HepG2 (cell line): ENCODE data around the gene GMNN. TPM values are rescaled to one million over a fixed set of nuclear protein-coding genes. Genes with fewer than 3 reads are reported as not detected.

ENCODE experiments used
- ATAC-seq: fragments of 200-7000 bp; cut with Tn5 transposase; 3 replicates; pipeline ENCODE4 v1.9.1; 2020; ENCODE audit warnings: mild to moderate bottlenecking, moderate library complexity
- Bru-seq: library from RNA; stranded (reverse); fragments of 400-500 nt; gene quantifications from one replicate; lab custom pipeline; 2021; lab: Mats Ljungman, UMichigan
- BruChase-seq, 2 experiments: library from RNA; stranded (reverse); fragments of 400-500 nt; gene quantifications; one replicate each; lab custom pipeline; 2021; lab: Mats Ljungman, UMichigan
- BruUV-seq: library from RNA; stranded (reverse); fragments of 400-500 nt; replicated peaks from 2 replicates; lab custom pipeline; 2021; lab: Mats Ljungman, UMichigan
- CTCF ChIA-PET: fragments of 300-600 bp; formaldehyde crosslinking; extraction: SDS; loops from one replicate; lab custom pipeline; 2021; ENCODE audit warnings: low total read pairs, inconsistent platforms, low intra/inter-chr PET ratio; lab: Yijun Ruan, JAX
- POLR2A ChIA-PET: fragments of 350-600 bp; sonication (Branson Sonifier 250); formaldehyde crosslinking; loops from one replicate; lab custom pipeline; 2020; ENCODE audit warnings: antibody characterized with exemption, inconsistent platforms; lab: Yijun Ruan, JAX
- DNase-seq: peaks from one replicate; pipeline ENCODE4 v3.0.0-alpha.2; 2015; ENCODE audit warnings: low spot score
- FAIRE-seq: peaks from 3 replicates; lab custom pipeline; 2011; peaks lifted over from hg19 to GRCh38; lab: Jason Lieb, UNC
- H2AFZ ChIP-seq: one replicate; pipeline ENCODE4 v1.6.1; 2011; ENCODE audit warnings: low read length, inconsistent platforms
- H3K27ac ChIP-seq: fragments of 300-600 bp; 3 replicates; pipeline ENCODE4 v1.8.0; 2011; ENCODE audit warnings: mixed run types, mild to moderate bottlenecking, mixed read lengths, low read length, inconsistent platforms; ENCODE audit not compliant: insufficient read depth; ENCODE audit errors: extremely low read length
- H3K27me3 ChIP-seq, 2 experiments: fragments of 200-600 bp in 1 of 2; 2 replicates in 1 of 2; 3 replicates in 1 of 2; pipeline versions ENCODE4 v1.6.0 to v1.8.0; 2011; ENCODE audit warnings: low read length in 2 of 2, mild to moderate bottlenecking in 2 of 2, moderate library complexity in 2 of 2, inconsistent platforms in 1 of 2; ENCODE audit not compliant: insufficient read depth in 2 of 2, control insufficient read depth in 1 of 2
- H3K36me3 ChIP-seq, 2 experiments: fragments of 200-600 bp in 1 of 2; replicated peaks in 1 of 2; 2 replicates in 1 of 2; 3 replicates in 1 of 2; pipeline versions ENCODE4 v1.5.1 to v1.8.0; 2011; ENCODE audit warnings: low read length in 2 of 2, inconsistent platforms in 1 of 2; ENCODE audit not compliant: insufficient read depth in 2 of 2, control insufficient read depth in 1 of 2
- H3K4me1 ChIP-seq: 2 replicates; pipeline ENCODE4 v1.5.1; 2012; ENCODE audit warnings: low read length, inconsistent platforms; ENCODE audit not compliant: insufficient read depth
- H3K4me2 ChIP-seq: 2 replicates; pipeline ENCODE4 v1.6.0; 2011; ENCODE audit warnings: low read depth, low read length, inconsistent platforms
- H3K4me3 ChIP-seq, 3 experiments: fragments of 200-600 bp in 1 of 3; sonication (generic), shearing (Covaris generic) in 1 of 3; replicated peaks in 1 of 3; 2 replicates each; pipeline ENCODE4 v1.5.1; 2011 to 2016; ENCODE audit warnings: low read length in 3 of 3, inconsistent platforms in 2 of 3, low read depth in 2 of 3, mild to moderate bottlenecking in 2 of 3, control low read depth in 1 of 3, mixed read lengths in 1 of 3; ENCODE audit not compliant: insufficient read depth in 1 of 3
- H3K79me2 ChIP-seq: one replicate; pipeline ENCODE4 v1.6.1; 2011; ENCODE audit warnings: low read length, inconsistent platforms; ENCODE audit not compliant: insufficient read depth
- H3K9ac ChIP-seq: 2 replicates; pipeline ENCODE4 v1.6.0; 2011; ENCODE audit warnings: mild to moderate bottlenecking, low read depth, low read length, inconsistent platforms; ENCODE audit not compliant: insufficient read depth
- H3K9me3 ChIP-seq: 2 replicates; pipeline ENCODE4 v1.5.1; 2012; ENCODE audit warnings: mild to moderate bottlenecking, low read length
- H4K20me1 ChIP-seq: 2 replicates; pipeline ENCODE4 v1.6.0; 2011; ENCODE audit warnings: inconsistent platforms, mild to moderate bottlenecking, low read length, moderate library complexity; ENCODE audit not compliant: insufficient read depth
- SAFB2 ChIP-seq: sonication (generic); formaldehyde crosslinking; IDR thresholded peaks from 2 replicates; pipeline ENCODE4 v1.5.1; 2020; ENCODE audit warnings: missing genetic modification reagents, low read depth, mild to moderate bottlenecking, borderline replicate concordance
- SIX4 ChIP-seq: sonication (generic); formaldehyde crosslinking; IDR thresholded peaks from 2 replicates; pipeline ENCODE4 v1.4.0; 2020; ENCODE audit warnings: missing genetic modification reagents
- THYN1 ChIP-seq: sonication (generic); formaldehyde crosslinking; IDR thresholded peaks from 2 replicates; pipeline ENCODE4 v1.8.1; 2023; ENCODE audit warnings: low read depth, mild to moderate bottlenecking, moderate library complexity, missing genetic modification reagents, borderline replicate concordance
- XRCC5 ChIP-seq: fragments of 200-400 bp; formaldehyde crosslinking; optimal IDR thresholded peaks from 2 replicates; pipeline ENCODE3; 2017; ENCODE audit warnings: mild to moderate bottlenecking, low read length
- ZMYM2 ChIP-seq: sonication (generic); formaldehyde crosslinking; IDR thresholded peaks from 2 replicates; pipeline ENCODE4 v1.8.0; 2022; ENCODE audit warnings: mild to moderate bottlenecking, missing genetic modification reagents
- ZNF326 ChIP-seq: sonication (generic); formaldehyde crosslinking; IDR thresholded peaks from 2 replicates; pipeline ENCODE4 v1.4.0; 2020; ENCODE audit warnings: missing genetic modification reagents, borderline replicate concordance
- ZNF431 ChIP-seq: sonication (generic); formaldehyde crosslinking; IDR thresholded peaks from 2 replicates; pipeline ENCODE4 v1.9.0; 2022; ENCODE audit warnings: missing genetic modification reagents, low read depth, mild to moderate bottlenecking, borderline replicate concordance
- ZNF747 ChIP-seq: sonication (generic); formaldehyde crosslinking; IDR thresholded peaks from 2 replicates; pipeline ENCODE4 v1.8.1; 2023; ENCODE audit warnings: missing genetic modification reagents, mild to moderate bottlenecking, borderline replicate concordance
- ZSCAN21 ChIP-seq: sonication (generic); formaldehyde crosslinking; IDR thresholded peaks from 2 replicates; pipeline ENCODE4 v1.8.0; 2022; ENCODE audit warnings: mild to moderate bottlenecking, missing genetic modification reagents, moderate library complexity, borderline replicate concordance
- WGBS: methylation state at CpG from one replicate; pipeline ENCODE4 v1.1.6; 2017; ENCODE audit warnings: low lambda C conversion rate; 5-methylcytosine and 5-hydroxymethylcytosine counted together
- in situ Hi-C: cut with HindIII; loops from 2 replicates; pipeline ENCODE4 v1.10.0; 2017; ENCODE audit warnings: low pct_unique_long_range_greater_than_20kb; ENCODE audit not compliant: extremely low pct_ligation_motif_present
- intact Hi-C: fragments of 100-400 bp; cut with micrococcal nuclease; formaldehyde crosslinking; loops from one replicate; pipeline ENCODE4 v1.10.0; 2022; ENCODE audit not compliant: unreplicated experiment
- long read RNA-seq, 2 experiments: library from RNA in 1 of 2; library from polyadenylated mRNA in 1 of 2; stranded (forward) in 1 of 2; unstranded in 1 of 2; transcript quantifications; one replicate each; pipeline ENCODE4 v2.0.0, GENCODE V29; 2019 to 2022
- polyA minus RNA-seq, 3 experiments: library from RNA; depleted of rRNA, polyadenylated mRNA; stranded (reverse); fragments of >200 nt; gene quantifications; 2 replicates each; pipeline ENCODE4 v1.2.3, GENCODE V29; 2011; ENCODE audit warnings: low replicate concordance in 1 of 3
- polyA plus RNA-seq, 8 experiments: library from polyadenylated mRNA; depleted of rRNA in 3 of 8; stranded (reverse) in 7 of 8; unstranded in 1 of 8; fragments of >200 nt; fragmentation: Illumina TruSeq in 4 of 8; extraction: Trizol in 4 of 8; gene quantifications; 2 replicates each; pipeline versions ENCODE4 v1.2.1 to v1.2.3, GENCODE V29; 2011 to 2016; ENCODE audit warnings: low read depth in 4 of 8, missing spikeins in 1 of 8, mixed read lengths in 1 of 8; ENCODE audit not compliant: insufficient read depth in 1 of 8
- total RNA-seq, 5 experiments: library from RNA; depleted of rRNA; stranded (reverse); fragments of >200 nt; fragmentation: Illumina TruSeq; extraction: Trizol; gene quantifications; 2 replicates each; pipeline ENCODE4 v1.2.3, GENCODE V29; 2016; ENCODE audit warnings: low read depth in 1 of 5
- TF ChIP-seq, protein P1 (sequence below): sonication (generic); formaldehyde crosslinking; IDR thresholded peaks from 2 replicates; pipeline ENCODE4 v1.4.0; 2020; ENCODE audit warnings: missing genetic modification reagents
- TF ChIP-seq, protein P2 (sequence below): sonication (generic); formaldehyde crosslinking; IDR thresholded peaks from 2 replicates; pipeline ENCODE4 v1.9.0; 2021; ENCODE audit warnings: missing genetic modification reagents, mild to moderate bottlenecking, borderline replicate concordance

GMNN gene
- 154 and 228 TPM in 2 replicates for total RNA-seq (2016; rRNA removed; fragmentation: Illumina TruSeq; extraction: Trizol)
- 56.6 and 64.1 TPM in 2 replicates for total RNA-seq (2016; cell fraction: cytosol; rRNA removed; fragmentation: Illumina TruSeq; extraction: Trizol; ENCODE audit: low read depth)
- total RNA-seq (2016; cell fraction: insoluble cytoplasmic fraction; rRNA removed; fragmentation: Illumina TruSeq; extraction: Trizol): 154 and 231 TPM in 2 replicates
- 68.9 and 73.8 TPM in 2 replicates for total RNA-seq (2016; cell fraction: membrane; rRNA removed; fragmentation: Illumina TruSeq; extraction: Trizol)
- total RNA-seq (2016; cell fraction: nucleus; rRNA removed; fragmentation: Illumina TruSeq; extraction: Trizol): 108 and 117 TPM in 2 replicates
- 41.6 and 61.8 TPM in 2 replicates for polyA plus RNA-seq (2011; rRNA removed)
- polyA plus RNA-seq (2011; cell fraction: cytosol; rRNA removed): 38.6 and 39.1 TPM in 2 replicates
- polyA plus RNA-seq (2011; cell fraction: nucleus; rRNA removed): 27.0 and 29.5 TPM in 2 replicates
- polyA plus RNA-seq (2012): 64.4 and 82.5 TPM in 2 replicates
- 38.2 and 45.0 TPM in 2 replicates for polyA plus RNA-seq (2016; cell fraction: cytosol; fragmentation: Illumina TruSeq; extraction: Trizol; ENCODE audit: low read depth)
- 256 and 266 TPM in 2 replicates for polyA plus RNA-seq (2016; cell fraction: insoluble cytoplasmic fraction; fragmentation: Illumina TruSeq; extraction: Trizol; ENCODE audit: low read depth)
- 43.5 and 50.5 TPM in 2 replicates for polyA plus RNA-seq (2016; cell fraction: membrane; fragmentation: Illumina TruSeq; extraction: Trizol; ENCODE audit: low read depth)
- polyA plus RNA-seq (2016; cell fraction: nucleus; fragmentation: Illumina TruSeq; extraction: Trizol; ENCODE audit: insufficient read depth, low read depth): 137 and 150 TPM in 2 replicates
- polyA minus RNA-seq (2011; rRNA and poly(A)+ RNA removed; ENCODE audit: low replicate concordance): 38.8 and 71.1 TPM in 2 replicates
- polyA minus RNA-seq (2011; cell fraction: cytosol; rRNA and poly(A)+ RNA removed): 28.4 and 37.2 TPM in 2 replicates
- 67.4 and 86.9 TPM in 2 replicates for polyA minus RNA-seq (2011; cell fraction: nucleus; rRNA and poly(A)+ RNA removed)
- percentile 98 among the genes with signal in this experiment for Bru-seq, nascent RNA
- percentile 92 among the genes with signal in this experiment for BruChase-seq, experiment 1, labeled RNA remaining after a 6-hour chase
- percentile 96 among the genes with signal in this experiment for BruChase-seq, experiment 2, labeled RNA remaining after a 2-hour chase
- long read RNA-seq, experiment 1, transcript GMNN-201 (7 exons, 1,262 nt): major isoform, 100 of 211 reads
- long read RNA-seq, experiment 1, transcript GMNN-202 (7 exons, 1,133 nt): minor isoform, 71 of 211 reads
- long read RNA-seq, experiment 1, partial matches to known transcripts: 23 of 211 reads
- long read RNA-seq, experiment 1, other reads (novel, unspliced or antisense): 15 of 211 reads
- long read RNA-seq, experiment 2, transcript GMNN-202 (7 exons, 1,133 nt): major isoform, 26 of 68 reads
- long read RNA-seq, experiment 2, transcript GMNN-201 (7 exons, 1,262 nt): minor isoform, 22 of 68 reads
- long read RNA-seq, experiment 2, partial matches to known transcripts: 6 of 68 reads
- long read RNA-seq, experiment 2, other reads (novel, unspliced or antisense): 14 of 68 reads

- FAIRE-seq (peak; percentile 36), DNase-seq (peak; percentile 96), ATAC-seq (peak; percentile 95)
- Histone ChIP-seq H3K27ac (peak within 1 kb of the TSS; percentile 99), H3K4me3 (peak within 1 kb of the TSS; percentile 78 to 100 (median 99)), H3K79me2 (peaks cover 47% of the 10 kb centered on the region), H3K9me3 (no peaks in the 10 kb centered on the region), H4K20me1 (peaks cover 23% of the 10 kb centered on the region), H3K4me2 (peak within 1 kb of the TSS; percentile 90), H3K36me3 (peaks cover 0 to 8% of the 10 kb centered on the region in 2 experiments; a peak in 1 of 5 replicates), H3K4me1 (peaks cover 67% of the 10 kb centered on the region), H3K9ac (peak within 1 kb of the TSS; percentile 99), H3K27me3 (no peaks in the 10 kb centered on the region; a peak in 1 of 5 replicates), H2AFZ (peak within 1 kb of the TSS; percentile 66)
- under 1% methylated on average over 57 of the region's 75 CpGs for WGBS
- in situ Hi-C loops (loop anchor here (5.0 kb wide), 1 partner anchor 58 kb away; the partner anchor contains the start of gene C6orf62), intact Hi-C loops (loop anchor here (1.0 kb wide), 2 partner anchors 28 to 54 kb away; no protein-coding TSS in a partner anchor)
- BruUV-seq: TSS peak; percentile 67
- POLR2A ChIA-PET: interaction anchor here (0.8 to 4.3 kb wide), 9 partner anchors 9 to 108 kb away, joined by 3 to 18 read pairs (median 4); partner anchors contain the start of genes ACOT13, C6orf62 and TDP2
- CTCF ChIA-PET: no interaction called here
- TF ChIP-seq ZNF326 (CRISPR knock-in tag): no peak
- peak; percentile 95 for TF ChIP-seq ZNF747 (CRISPR knock-in tag)
- TF ChIP-seq, protein P1, sequence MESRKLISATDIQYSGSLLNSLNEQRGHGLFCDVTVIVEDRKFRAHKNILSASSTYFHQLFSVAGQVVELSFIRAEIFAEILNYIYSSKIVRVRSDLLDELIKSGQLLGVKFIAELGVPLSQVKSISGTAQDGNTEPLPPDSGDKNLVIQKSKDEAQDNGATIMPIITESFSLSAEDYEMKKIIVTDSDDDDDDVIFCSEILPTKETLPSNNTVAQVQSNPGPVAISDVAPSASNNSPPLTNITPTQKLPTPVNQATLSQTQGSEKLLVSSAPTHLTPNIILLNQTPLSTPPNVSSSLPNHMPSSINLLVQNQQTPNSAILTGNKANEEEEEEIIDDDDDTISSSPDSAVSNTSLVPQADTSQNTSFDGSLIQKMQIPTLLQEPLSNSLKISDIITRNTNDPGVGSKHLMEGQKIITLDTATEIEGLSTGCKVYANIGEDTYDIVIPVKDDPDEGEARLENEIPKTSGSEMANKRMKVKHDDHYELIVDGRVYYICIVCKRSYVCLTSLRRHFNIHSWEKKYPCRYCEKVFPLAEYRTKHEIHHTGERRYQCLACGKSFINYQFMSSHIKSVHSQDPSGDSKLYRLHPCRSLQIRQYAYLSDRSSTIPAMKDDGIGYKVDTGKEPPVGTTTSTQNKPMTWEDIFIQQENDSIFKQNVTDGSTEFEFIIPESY (CRISPR knock-in tag): 0 out of 2 replicates have a peak, but pooled peaks have one; percentile 31
- TF ChIP-seq, protein P2, sequence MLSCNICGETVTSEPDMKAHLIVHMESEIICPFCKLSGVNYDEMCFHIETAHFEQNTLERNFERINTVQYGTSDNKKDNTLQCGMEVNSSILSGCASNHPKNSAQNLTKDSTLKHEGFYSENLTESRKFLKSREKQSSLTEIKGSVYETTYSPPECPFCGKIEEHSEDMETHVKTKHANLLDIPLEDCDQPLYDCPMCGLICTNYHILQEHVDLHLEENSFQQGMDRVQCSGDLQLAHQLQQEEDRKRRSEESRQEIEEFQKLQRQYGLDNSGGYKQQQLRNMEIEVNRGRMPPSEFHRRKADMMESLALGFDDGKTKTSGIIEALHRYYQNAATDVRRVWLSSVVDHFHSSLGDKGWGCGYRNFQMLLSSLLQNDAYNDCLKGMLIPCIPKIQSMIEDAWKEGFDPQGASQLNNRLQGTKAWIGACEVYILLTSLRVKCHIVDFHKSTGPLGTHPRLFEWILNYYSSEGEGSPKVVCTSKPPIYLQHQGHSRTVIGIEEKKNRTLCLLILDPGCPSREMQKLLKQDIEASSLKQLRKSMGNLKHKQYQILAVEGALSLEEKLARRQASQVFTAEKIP (CRISPR knock-in tag): no peak
- peak; percentile 100 for TF ChIP-seq SAFB2
- no peak for TF ChIP-seq ZMYM2 (CRISPR knock-in tag)
- TF ChIP-seq THYN1 (CRISPR knock-in tag): no peak; the same call in 1 of the 2 replicates
- peak; percentile 98 for TF ChIP-seq ZSCAN21
- TF ChIP-seq ZNF431 (CRISPR knock-in tag): peak; percentile 92; the same call in 1 of the 2 replicates
- peak; percentile 51; the same call in 1 of the 2 replicates for TF ChIP-seq SIX4 (CRISPR knock-in tag)
- no peak for TF ChIP-seq XRCC5
Observed at GRCh38 chr6:24774696-24775519, at the start of gene GMNN. Gene GMNN (plus strand): TSS chr6:24774937. CDS start chr6:24777247, 2,310 bp downstream.
